Measurements from ENCODE around the gene SPTBN1. TPM values are rescaled to one million over a fixed set of nuclear protein-coding genes. Genes with fewer than 3 reads are reported as not detected.
"Not testable (repeated sequence)": the region's sequence is repeated elsewhere in the genome, so short reads cannot be mapped to it uniquely, and the experiment has no call there.

The SPTBN1 gene
- total RNA-seq, 4 donors from 2014 or later: 65.0 to 217 (median 85.3) TPM

GRCh38 chr2:54512663-54513362 lies 56.7 kb downstream of the SPTBN1 start:
- WGBS, 2 donors: 85 to 88% methylated on average over 4 of the region's 4 CpGs
- no peak for DNase-seq
- intact Hi-C loops (cut with DNase I): no loop called here
- TF ChIP-seq CTCF (IDR thresholded peaks at IDR 0.05) (no peak), POLR2A (IDR thresholded peaks at IDR 0.05) (no peak)
- Histone ChIP-seq H3K27me3 (no peaks in the 10 kb centered on the region), H3K4me3 (no peak overlapping the region), H3K4me1 (peaks cover 0 to 34% (median 0%) of the 10 kb centered on the region in 3 donors), H3K36me3 (no peaks in the 10 kb centered on the region), H3K27ac (no peak overlapping the region), H3K9me3 (no peaks in the 10 kb centered on the region)

- Histone ChIP-seq H3K4me1 (peaks cover 0 to 39% (median 0%) of the 10 kb centered on the region in 3 donors), H3K27ac (no peak overlapping the region)
- intact Hi-C loops (cut with DNase I): no loop called here
Measured at GRCh38 chr2:54513363-54513715, 57.2 kb downstream of the SPTBN1 start.

GRCh38 chr2:54514822-54515569 lies 58.9 kb downstream of the SPTBN1 start:
- Histone ChIP-seq H3K27ac (peak overlapping the region in 1 of 4 donors; percentile 21), H3K4me3 (no peak overlapping the region), H3K9me3 (no peaks in the 10 kb centered on the region), H3K4me1 (peaks cover 0 to 48% (median 0%) of the 10 kb centered on the region in 3 donors), H3K27me3 (no peaks in the 10 kb centered on the region), H3K36me3 (no peaks in the 10 kb centered on the region)
- 0% methylated on average over 1 of the region's 1 CpG for WGBS, 2 donors
- DNase-seq: no peak
- TF ChIP-seq POLR2A (IDR thresholded peaks at IDR 0.05) (no peak), CTCF (IDR thresholded peaks at IDR 0.05) (no peak)
- intact Hi-C loops (cut with DNase I): no loop called here

More at GRCh38 chr2:54513363-54513715, 57.2 kb downstream of the SPTBN1 start:
- Histone ChIP-seq H3K4me3 (no peak overlapping the region), H3K27me3 (no peaks in the 10 kb centered on the region), H3K9me3 (no peaks in the 10 kb centered on the region), H3K36me3 (no peaks in the 10 kb centered on the region)
- no peak for DNase-seq
- TF ChIP-seq POLR2A (IDR thresholded peaks at IDR 0.05) (no peak), CTCF (IDR thresholded peaks at IDR 0.05) (no peak)

GRCh38 chr2:54516842-54517241 lies 60.7 kb downstream of the SPTBN1 start:
- H3K27me3 ChIP-seq: no peaks in the 10 kb centered on the region
- H3K9me3 ChIP-seq: no peaks in the 10 kb centered on the region
- H3K27ac ChIP-seq: no peak overlapping the region
- no peak for TF ChIP-seq CTCF (IDR thresholded peaks at IDR 0.05)
- TF ChIP-seq POLR2A (IDR thresholded peaks at IDR 0.05): no peak
- no peak overlapping the region for H3K4me3 ChIP-seq
- 85 to 94% methylated on average over 2 of the region's 2 CpGs for WGBS, 2 donors
- intact Hi-C loops (cut with DNase I): no loop called here
- H3K36me3 ChIP-seq: no peaks in the 10 kb centered on the region
- peaks cover 0 to 39% (median 0%) of the 10 kb centered on the region in 3 donors for H3K4me1 ChIP-seq
- no peak for DNase-seq

GRCh38 chr2:54518016-54518415 lies 61.9 kb downstream of the SPTBN1 start:
- H3K36me3 ChIP-seq; H3K27ac ChIP-seq; H3K4me3 ChIP-seq; DNase-seq; H3K9me3 ChIP-seq; H3K27me3 ChIP-seq; intact Hi-C loops (cut with DNase I): not testable (repeated sequence)
- H3K4me1 ChIP-seq: peaks cover 0 to 34% (median 0%) of the 10 kb centered on the region in 3 donors
- 76 to 79% methylated on average over 6 to 7 of the region's 7 CpGs for WGBS, 2 donors
